Lower leg skin (tissue), 4 donors: ENCODE data around the gene JPH4. TPM values are rescaled to one million over a fixed set of nuclear protein-coding genes. Genes with fewer than 3 reads are reported as not detected.

Experiments used
- DNase-seq, 2 donors: peaks; one replicate each; pipeline ENCODE4 v3.0.0-alpha.2; 2019; ENCODE audit warnings: low spot score in 2 of 2
- H3K4me3 ChIP-seq: fragments of 200-600 bp; sonication (generic); 2 replicates; pipeline ENCODE4 v1.5.1; 2017; ENCODE audit warnings: mild to moderate bottlenecking, low read depth; ENCODE audit not compliant: poor library complexity, severe bottlenecking
- POLR2A ChIP-seq, 2 donors: fragments of 450-650 bp; IDR thresholded peaks; one replicate each; pipeline ENCODE4 v1.6.1; 2016 to 2017; ENCODE audit warnings: antibody characterized with exemption in 2 of 2, mild to moderate bottlenecking in 1 of 2, moderate library complexity in 1 of 2
- WGBS, 2 donors: methylation state at CpG; one replicate each; pipeline ENCODE4 v1.1.5; 2018; 5-methylcytosine and 5-hydroxymethylcytosine counted together
- intact Hi-C: fragments of 100-400 bp; cut with DNase I; formaldehyde crosslinking; loops from one replicate; pipeline ENCODE4 v1.15.0; 2023; ENCODE audit warnings: low total_unique reads
- total RNA-seq, 4 donors: library from RNA; depleted of rRNA; stranded (reverse); fragments of >200 nt; gene quantifications; one replicate each; pipeline ENCODE4 v1.1.0, GENCODE V29; 2016
- TF ChIP-seq, protein P1 (sequence below), 3 donors: fragments of 450-650 bp; IDR thresholded peaks; one replicate each; pipeline ENCODE4 v1.5.1; 2016; ENCODE audit warnings: antibody characterized with exemption in 3 of 3, mild to moderate bottlenecking in 3 of 3, moderate library complexity in 2 of 3

JPH4 gene
- total RNA-seq, 4 donors from 2014 or later: 0.34 to 3.6 (median 1.4) TPM

DNA sequence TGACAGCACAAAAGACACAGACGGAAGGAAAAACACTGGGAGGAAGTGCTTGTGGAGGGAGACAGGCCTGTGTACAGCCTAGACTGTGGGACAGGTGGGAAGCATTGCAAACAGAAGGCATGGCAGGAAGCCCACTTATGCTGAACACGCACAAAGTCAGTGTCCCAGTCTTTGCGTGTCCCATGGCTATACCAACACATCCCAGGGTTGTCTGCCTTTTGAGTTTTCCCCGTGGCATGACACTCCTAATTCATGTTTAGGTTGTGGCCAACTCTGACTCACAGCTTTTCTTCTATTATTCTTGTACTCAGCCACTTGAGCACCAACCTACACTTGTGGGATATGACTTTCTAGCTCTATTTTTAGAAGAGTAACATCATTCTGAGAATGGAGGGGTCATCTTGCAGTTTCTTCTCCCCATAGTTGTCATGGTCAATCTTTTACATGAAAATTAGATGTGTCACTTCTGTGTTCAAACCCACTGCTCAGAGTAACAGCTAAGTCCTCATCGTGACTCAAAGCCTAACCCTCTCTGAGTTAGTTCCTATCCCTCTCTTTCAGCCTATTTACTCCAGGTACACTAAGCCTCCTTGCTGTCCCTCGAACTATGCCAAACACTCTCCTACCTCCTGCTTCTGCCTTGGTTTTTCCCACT lies 27.5 kb upstream of the JPH4 start:
- TF ChIP-seq, protein P1, sequence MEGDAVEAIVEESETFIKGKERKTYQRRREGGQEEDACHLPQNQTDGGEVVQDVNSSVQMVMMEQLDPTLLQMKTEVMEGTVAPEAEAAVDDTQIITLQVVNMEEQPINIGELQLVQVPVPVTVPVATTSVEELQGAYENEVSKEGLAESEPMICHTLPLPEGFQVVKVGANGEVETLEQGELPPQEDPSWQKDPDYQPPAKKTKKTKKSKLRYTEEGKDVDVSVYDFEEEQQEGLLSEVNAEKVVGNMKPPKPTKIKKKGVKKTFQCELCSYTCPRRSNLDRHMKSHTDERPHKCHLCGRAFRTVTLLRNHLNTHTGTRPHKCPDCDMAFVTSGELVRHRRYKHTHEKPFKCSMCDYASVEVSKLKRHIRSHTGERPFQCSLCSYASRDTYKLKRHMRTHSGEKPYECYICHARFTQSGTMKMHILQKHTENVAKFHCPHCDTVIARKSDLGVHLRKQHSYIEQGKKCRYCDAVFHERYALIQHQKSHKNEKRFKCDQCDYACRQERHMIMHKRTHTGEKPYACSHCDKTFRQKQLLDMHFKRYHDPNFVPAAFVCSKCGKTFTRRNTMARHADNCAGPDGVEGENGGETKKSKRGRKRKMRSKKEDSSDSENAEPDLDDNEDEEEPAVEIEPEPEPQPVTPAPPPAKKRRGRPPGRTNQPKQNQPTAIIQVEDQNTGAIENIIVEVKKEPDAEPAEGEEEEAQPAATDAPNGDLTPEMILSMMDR (IDR thresholded peaks at IDR 0.05): no peak
- TF ChIP-seq POLR2A (IDR thresholded peaks at IDR 0.05): no peak
- 66 to 70% methylated on average over 6 of the region's 6 CpGs for WGBS, 2 donors
- DNase-seq: no peak
- H3K4me3 ChIP-seq: no peak overlapping the region
- intact Hi-C loops: no loop called here

DNA sequence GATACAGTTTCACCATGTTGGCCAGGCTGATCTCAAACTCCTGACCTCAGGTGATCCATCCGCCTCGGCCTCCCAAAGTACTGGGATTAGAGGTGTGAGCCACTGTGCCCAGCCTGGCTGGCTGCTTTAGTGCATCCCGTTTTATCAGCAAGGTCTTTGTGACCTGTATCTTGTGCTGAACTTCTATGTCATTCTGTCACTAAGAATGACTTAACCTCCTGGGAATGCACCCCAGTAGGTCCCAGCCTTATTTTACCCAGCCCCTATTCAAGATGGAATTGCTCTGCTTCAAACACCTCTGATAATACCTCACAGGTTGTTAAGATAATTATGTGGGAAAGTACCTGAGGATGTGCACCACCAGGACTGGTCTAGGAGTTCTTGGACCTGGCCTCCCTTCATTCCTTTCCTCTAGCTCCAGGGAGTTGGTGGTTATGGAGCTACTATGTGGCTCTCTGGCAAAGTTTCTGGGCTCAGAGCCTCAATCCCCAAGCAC lies 26.1 kb upstream of the JPH4 start:
- DNase-seq: no peak
- intact Hi-C loops: no loop called here
- 69 to 86% methylated on average over 3 of the region's 3 CpGs for WGBS, 2 donors
- TF ChIP-seq, protein P1 (IDR thresholded peaks at IDR 0.05): no peak
- no peak overlapping the region for H3K4me3 ChIP-seq

DNA sequence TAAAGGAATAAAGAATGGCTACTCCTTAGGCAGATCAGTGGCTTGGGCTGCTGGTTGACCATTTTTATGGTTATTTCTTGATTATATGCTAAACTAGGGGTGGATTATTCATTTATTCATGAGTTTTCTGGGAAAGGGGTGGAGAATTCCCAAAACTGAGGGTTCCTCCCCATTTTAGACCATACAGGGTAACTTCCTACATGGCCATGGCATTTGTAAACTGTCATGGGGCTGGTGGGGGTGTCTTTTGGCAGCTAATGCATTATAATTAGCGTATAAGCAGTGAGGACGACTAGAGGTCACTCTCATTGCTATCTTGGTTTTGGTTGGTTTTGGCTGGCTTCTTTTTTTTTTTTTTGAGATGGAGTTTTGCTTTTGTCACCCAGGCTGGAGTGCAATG lies 25.6 kb upstream of the JPH4 start:
- WGBS, 2 donors: 79 to 91% methylated on average over 2 of the region's 2 CpGs
- no peak overlapping the region for H3K4me3 ChIP-seq
- TF ChIP-seq, protein P1 (IDR thresholded peaks at IDR 0.05): no peak
- no peak for TF ChIP-seq POLR2A (IDR thresholded peaks at IDR 0.05)
- intact Hi-C loops: no loop called here
- DNase-seq: no peak

DNA sequence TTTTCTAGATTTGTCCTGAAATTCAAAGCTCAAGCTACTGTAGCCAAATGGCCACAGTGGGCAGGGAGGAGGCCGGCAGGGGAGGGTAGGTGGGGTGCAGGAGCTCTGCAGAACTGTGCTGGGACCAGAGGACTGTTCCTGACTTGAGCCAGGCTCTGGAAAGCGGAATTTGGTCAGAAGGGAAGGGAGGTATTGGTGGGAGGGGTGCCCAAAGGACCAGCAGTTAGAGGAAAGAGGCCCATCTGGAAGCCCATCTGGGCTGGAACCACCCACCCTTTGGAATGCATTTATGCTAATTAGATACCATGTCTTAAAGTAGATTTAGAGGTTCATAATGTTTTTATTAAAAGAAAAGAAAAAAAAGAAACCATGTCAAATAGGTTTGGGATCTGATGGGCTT lies 24.5 kb upstream of the JPH4 start:
- H3K4me3 ChIP-seq: no peak overlapping the region
- intact Hi-C loops: no loop called here
- 83 to 90% methylated on average over 2 of the region's 2 CpGs for WGBS, 2 donors
- no peak for DNase-seq
- TF ChIP-seq, protein P1 (IDR thresholded peaks at IDR 0.05): no peak
- no peak for TF ChIP-seq POLR2A (IDR thresholded peaks at IDR 0.05)

DNA sequence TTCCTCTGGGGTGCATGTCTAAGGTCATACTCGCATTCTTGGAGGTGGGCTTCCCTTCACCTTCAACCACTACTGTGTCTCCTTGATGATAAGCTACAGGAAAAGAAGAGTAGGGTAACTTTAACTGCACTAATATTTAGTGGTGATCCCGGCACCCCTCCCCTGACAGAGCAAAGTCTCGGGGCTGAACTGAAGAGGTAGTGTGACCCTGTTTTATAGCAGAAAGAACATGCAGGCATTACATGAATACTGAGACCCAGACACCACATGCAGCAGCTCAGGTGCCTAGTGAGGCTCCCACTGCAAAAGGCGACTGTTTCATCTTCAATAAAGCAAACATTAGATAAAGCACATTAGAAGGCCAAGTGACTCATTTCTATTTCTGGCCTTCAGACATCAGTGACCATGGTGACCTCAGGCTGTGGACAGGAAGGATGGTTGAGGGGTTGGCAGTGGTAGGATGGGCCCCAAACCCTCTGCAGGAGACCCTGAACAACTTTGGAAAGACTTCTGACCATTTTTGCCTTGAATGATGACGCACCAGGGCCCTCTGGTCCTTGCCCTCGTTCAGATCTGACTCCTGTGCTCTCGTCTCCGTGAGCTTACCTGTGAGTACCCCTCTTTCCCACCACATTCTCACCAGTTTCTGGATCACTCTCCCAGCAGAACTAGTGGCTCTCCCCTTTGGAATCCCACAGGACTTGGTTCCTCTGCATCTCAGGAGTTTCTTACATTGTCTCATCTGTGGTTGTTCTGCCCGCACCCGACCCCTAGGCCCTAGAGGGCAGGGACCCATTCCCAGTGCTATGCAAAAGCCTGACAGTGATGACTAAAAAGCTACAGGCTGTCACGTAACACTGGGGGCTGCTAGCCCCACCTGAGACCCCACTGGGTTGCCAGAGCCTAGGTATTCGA lies 23.8 kb upstream of the JPH4 start:
- DNase-seq: no peak
- no peak overlapping the region for H3K4me3 ChIP-seq
- TF ChIP-seq, protein P1 (IDR thresholded peaks at IDR 0.05): no peak
- TF ChIP-seq POLR2A (IDR thresholded peaks at IDR 0.05): no peak
- WGBS, 2 donors: 84 to 89% methylated on average over 12 of the region's 12 CpGs
- intact Hi-C loops: no loop called here
